ENCODE measurements around the gene PIEZO2.

DNA sequence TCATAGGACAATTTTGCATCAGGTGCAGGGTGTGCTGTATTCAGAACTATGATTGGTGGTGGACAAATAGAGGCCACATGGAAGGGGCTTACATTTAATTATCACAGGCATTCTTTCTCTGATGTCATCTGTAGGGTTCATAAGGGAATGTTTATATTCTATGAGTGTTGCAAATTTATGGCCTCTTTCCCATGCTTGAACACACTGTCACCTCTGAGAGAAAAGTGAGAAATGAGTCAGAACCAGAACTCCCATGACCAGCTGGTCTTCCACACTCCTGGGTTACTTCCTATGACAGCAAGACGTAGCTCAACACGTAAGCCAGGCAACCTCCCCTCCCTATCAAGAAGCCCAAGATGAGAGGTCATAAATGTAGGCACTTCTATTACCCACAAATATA is 310.8 kb downstream of the PIEZO2 start:
- no peak for TF ChIP-seq POLR2A (IDR thresholded peaks at IDR 0.05)
- TF ChIP-seq, protein P1, sequence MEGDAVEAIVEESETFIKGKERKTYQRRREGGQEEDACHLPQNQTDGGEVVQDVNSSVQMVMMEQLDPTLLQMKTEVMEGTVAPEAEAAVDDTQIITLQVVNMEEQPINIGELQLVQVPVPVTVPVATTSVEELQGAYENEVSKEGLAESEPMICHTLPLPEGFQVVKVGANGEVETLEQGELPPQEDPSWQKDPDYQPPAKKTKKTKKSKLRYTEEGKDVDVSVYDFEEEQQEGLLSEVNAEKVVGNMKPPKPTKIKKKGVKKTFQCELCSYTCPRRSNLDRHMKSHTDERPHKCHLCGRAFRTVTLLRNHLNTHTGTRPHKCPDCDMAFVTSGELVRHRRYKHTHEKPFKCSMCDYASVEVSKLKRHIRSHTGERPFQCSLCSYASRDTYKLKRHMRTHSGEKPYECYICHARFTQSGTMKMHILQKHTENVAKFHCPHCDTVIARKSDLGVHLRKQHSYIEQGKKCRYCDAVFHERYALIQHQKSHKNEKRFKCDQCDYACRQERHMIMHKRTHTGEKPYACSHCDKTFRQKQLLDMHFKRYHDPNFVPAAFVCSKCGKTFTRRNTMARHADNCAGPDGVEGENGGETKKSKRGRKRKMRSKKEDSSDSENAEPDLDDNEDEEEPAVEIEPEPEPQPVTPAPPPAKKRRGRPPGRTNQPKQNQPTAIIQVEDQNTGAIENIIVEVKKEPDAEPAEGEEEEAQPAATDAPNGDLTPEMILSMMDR (IDR thresholded peaks at IDR 0.05) = no peak

All from heart left ventricle (tissue), 13 donors.